GM18517 (cell line): ENCODE measurements around the gene DNAH14.
"Not testable (repeated sequence)": the region's sequence is repeated elsewhere in the genome, so short reads cannot be mapped to it uniquely, and the experiment has no call there.

Experiments
- ATAC-seq: cut with Tn5 transposase; IDR thresholded peaks from one replicate; pipeline ENCODE4 v1.9.1; 2021; ENCODE audit warnings: mild to moderate bottlenecking, moderate library complexity; ENCODE audit not compliant: unreplicated experiment

Gene DNAH14

GRCh38 chr1:225380691-225381090, 451.2 kb downstream of the DNAH14 start:
- ATAC-seq = no peak

DNA sequence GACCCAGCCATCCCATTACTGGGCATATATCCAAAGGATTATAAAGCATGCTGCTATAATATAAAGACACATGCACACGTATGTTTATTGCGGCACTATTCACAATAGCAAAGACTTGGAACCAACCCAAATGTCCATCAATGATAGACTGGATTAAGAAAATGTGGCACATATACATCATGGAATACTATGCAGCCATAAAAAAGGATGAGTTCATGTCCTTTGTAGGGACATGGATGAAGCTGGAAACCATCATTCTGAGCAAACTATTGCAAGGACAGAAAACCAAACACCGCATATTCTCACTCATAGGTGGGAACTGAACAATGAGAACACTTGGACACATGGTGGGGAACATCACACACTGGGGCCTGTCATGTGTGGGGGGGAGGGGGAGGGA, 457.4 kb downstream of the DNAH14 start:
- ATAC-seq = not testable (repeated sequence)

DNA sequence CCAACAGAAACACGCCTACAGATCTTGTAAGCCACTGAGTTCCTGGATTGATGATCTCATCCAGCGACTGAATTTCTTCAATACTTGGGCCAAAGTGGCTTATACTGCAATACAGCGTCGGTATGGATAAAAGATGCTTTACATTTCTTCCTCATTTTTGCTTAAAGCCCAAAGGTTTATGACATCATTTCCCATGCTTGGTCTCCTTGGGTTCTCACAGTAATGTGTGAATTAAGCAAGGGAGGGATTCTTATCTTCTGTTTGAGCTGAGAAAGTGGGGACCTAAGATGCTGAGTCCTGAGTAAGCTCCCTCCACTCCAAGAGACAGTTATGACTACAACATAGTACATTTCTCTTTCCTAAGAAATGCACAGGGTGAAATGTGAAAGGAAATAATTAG, 458.9 kb downstream of the DNAH14 start:
- no peak for ATAC-seq

GRCh38 chr1:225389843-225390242, 460.4 kb downstream of the DNAH14 start:
- no peak for ATAC-seq

DNA sequence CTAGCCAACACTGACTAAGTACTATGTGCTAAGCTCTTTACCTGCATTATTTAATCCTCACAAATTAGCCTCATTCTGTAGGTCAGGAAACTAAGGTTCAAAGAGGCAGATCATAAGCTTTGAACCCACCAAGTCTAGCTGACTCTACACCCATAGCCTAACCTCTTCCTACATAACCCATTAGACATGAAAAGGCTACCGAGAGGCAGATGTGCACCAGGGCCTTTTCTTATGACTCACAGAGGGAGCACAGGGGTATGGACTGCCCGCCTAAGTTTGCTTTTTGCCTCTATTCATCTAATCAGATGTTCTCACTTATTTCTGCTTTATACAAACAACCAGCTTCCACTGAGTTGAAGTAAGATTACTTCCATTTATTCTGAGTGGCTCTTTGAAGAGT, 466.9 kb downstream of the DNAH14 start:
- no peak for ATAC-seq

DNA sequence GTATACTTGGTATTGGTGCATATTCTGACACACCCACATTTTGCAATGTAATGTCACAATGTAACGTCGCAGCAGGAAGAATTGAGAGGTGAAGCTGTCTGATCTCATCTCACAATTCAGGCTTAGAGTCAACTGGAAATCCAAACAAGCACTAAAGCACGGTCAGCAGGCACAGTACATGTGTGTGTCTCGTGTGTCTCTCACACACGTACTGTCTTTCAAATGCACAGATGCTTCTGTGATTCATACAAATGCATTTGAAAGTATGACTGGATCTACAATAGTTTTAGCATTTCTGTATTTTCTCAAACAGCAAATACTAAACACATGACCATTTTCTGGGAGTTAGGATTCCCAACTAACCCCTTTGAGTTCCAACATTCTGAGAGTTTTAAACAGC, 471.5 kb downstream of the DNAH14 start:
- no peak for ATAC-seq

GRCh38 chr1:225406976-225407725, 477.7 kb downstream of the DNAH14 start:
- ATAC-seq = no peak

- no peak for ATAC-seq
These were observed 478.3 kb downstream of the DNAH14 start for GRCh38 chr1:225407755-225408154.

- no peak for ATAC-seq
These were observed 478.8 kb downstream of the DNAH14 start for GRCh38 chr1:225408249-225408648.

DNA sequence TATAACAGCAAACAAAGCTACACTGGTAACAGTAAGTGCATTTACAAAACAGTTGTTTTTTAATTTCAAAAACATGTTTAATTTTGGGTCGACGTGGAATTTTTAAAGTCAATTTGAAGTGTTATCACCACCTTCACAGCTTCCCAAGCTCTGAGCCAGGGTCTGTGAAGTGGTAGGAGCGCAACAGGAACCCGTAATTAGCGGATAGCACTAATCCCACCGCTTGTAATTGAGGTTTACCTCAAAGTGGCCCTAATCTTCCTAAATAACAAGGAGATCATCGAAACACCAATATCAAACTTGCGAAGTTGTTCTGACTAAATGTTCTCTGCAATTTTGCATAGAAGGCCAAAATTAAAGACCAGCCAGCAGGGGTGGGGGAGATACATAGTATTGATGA, 479.6 kb downstream of the DNAH14 start:
- no peak for ATAC-seq

DNA sequence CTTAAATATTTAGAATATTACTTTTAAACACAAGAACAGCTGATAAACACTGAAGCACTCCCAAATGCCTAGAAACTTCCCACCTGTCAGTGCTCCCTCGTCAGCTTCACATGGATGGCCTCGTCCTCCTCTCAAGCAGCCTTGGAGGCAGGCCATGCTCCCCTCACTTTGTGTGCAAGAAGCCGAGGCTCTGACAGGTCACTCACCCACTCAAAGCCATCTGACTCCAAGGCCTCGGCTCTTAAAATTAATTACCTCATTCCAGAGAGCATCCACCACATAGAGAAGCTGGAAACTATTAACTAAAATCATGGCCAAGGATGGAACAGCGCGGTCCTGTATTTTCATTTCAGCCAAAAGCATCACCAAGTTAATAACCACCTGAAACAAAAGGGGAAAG, 480.6 kb downstream of the DNAH14 start:
- ATAC-seq = no peak

DNA sequence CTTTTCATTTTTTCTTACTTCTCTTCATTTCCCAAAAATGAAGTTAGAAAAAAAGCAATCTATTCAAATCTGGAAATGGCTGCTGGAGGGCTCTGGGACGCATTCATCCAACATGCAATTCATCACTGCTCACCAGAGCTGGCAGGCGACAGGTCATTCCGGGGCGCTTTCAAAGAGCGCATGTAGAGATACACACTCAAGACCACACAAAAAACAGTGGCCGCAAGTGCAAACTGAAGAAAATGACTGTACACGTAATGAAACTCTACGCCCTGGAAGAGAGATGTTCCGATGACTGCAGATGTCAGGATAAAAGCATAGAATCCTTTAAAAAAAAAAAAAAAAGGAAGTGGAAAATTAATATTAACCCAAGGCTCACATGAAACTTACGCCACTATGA, 482.8 kb downstream of the DNAH14 start:
- ATAC-seq = no peak

- no peak for ATAC-seq
These were observed 483.4 kb downstream of the DNAH14 start for GRCh38 chr1:225412803-225413351.

DNA sequence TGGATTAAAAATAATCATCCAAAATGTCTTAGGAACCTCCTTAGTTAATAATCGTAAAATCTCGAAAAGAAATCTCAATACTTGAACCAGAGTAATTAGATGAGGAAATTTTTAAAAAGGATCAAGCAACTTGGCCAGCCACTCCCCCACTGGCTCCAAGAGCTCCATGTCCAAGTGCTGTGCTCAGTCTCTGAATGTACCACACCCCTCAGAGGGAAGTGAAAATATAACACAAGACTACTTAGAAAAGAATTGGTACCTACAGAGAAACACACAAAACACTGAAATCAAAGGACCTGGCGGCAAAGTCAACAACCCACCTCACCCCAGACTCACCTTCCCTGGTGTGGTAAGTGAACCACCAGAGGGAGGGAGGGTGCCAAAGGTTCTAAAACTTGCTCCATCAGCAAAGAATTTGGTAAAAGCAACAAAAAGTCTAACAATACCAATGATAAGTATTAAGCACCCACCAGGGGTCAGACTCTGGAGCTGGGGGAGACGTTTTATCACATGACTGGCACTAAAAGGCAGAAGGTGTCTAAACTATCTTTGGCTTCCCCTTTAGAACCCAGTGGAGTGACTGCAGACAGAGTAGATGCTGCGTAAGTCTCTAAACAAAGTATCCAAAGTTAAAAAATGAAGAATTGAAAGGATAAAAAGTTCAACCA, 484.4 kb downstream of the DNAH14 start:
- ATAC-seq = no peak

DNA sequence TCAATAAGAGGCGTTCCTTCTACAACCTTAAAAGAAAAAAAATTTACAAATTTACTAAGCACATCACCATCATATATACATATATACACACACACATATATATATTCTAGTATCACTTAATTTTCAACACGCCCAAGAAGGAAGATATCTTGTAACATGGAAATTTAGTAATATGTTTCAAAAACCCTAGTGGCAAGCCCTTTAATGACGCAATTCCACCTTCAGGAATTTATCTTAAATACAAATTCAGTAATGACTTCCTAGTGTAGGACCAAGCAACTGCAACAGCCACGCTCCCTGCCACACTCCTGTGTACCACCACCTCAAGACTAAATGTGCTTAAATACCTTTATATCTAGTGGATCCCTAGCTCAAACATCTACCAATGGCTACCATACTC, 485.8 kb downstream of the DNAH14 start:
- ATAC-seq = no peak

DNA sequence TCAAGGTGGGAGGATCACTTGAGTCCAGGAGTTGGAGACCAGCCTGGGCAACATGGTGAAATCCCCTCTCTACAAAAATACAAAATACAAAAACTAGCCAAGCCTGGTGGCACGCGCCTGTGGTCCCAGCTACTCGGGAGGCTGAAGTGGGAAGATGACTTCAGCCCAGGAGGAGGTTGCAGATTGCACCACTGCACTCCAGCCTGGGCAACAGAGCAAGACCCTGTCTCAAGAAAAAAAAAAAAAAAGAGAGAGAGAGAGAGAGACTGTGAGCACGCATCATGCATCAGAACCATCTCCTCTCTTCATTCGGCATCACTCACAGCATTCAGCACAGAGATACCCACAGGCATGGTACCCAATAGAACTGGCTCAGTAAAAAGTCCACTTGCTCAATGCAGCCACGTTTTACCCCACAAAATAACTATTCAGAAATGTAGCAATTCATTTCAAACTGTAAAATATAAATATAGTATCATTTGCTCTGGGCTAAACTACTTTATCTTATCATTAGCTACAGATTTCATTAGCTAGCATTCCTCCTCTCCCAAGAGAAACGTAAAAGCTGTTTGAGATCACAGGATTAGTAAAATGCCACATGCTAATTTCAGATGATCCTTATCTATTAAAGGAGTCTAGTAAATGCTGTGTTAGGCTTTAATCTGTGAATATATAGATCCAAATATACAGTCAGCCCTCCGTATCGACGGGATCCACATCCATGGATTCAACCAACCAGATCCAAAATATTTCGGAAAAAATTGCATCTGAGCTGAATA, 486.7 kb downstream of the DNAH14 start:
- ATAC-seq = no peak

DNA sequence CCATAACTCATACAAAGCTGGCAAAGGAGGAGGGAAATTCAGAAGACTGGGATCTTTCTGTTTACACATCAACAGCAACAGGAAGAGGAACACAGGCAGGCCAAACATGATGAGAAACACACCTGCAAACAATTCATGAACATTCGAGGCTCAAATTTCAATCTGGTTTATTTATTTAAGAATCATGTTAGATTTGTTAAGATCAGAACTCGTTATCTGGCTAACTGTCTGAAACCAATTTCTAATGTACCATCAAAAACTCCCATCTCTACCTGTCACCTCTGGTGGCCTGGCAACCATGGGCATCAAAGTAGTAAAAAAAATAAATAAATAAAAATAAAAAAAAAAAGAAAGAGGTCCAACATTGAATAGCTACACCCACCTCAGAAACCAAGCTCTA, 488.6 kb downstream of the DNAH14 start:
- no peak for ATAC-seq

DNA sequence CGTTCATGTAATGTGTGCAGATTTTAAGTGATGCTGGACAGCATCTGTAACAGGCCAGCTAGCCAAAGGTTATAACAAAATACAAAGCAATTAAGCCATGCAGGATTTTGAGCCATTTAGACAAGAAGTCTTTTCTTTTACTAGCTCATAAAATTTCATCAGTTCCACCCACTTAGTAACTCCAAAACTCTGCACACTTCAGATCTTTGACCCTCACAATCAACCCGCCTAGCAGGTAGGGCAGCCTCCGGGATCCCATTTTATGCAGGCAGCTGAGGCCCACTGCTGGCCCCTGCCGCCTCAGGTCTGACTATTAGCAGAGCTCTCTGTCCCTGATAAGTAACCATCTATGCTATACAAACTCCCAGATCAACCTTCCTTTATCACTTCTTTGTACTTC, 489.1 kb downstream of the DNAH14 start:
- ATAC-seq = no peak

DNA sequence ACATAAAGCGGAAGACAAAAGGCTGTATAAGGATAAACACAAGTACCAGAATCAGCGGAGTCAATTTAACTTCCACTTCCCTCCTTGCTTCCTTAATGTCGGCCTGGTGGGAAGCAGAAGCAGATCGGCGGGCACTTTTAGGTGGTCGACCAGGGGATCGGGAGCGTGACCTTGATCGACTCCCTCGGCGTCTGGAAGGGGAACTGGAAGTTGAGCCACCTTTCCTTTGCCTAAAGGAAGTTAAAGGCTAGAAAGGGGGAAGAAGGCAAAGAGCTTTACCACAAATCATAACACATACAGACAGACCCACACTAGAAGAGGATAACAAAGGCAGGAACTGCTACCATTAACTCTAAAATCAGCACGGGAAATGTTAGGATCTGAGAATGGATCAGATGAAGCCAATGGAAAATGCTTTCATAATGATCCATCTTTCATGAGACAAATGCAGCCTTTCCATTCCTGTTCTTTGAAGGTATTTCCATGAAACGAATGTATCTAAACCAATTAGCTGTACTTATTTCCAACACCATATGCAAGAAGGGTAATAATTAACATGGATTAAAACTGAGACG, 492.6 kb downstream of the DNAH14 start:
- no peak for ATAC-seq

DNA sequence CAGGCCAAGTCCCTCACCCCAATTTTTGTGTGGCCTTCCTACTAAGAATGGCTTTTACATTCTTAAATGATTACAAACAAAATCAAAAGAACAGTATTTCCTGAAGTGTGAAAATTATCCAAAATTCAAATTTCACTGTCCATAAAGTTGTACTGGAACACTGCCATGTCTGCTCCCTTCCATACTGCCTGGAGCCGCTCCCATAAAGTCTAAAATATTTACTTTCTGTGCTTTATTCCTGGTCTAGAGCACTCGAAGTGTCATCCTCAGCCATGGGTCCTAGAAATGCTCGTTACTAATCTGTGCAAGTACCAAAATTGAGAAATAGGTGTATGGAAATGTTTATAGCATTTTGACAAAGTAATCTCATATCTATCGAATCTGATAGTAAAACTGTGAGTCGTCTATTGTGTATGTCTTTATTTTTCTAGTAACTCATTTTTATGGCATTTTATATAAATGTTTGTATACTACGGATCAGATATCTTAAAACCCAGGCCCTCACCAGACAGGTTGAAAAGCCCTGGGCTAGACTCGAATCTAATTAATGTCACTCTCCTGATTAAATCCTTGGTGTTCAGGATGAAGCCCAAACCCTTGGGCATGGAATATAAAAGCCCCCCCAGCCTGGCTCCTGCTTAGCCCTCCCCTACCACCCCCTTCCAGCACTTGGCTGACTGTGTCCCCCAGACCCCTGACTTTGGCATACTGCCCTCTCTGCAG, 493.5 kb downstream of the DNAH14 start:
- no peak for ATAC-seq

DNA sequence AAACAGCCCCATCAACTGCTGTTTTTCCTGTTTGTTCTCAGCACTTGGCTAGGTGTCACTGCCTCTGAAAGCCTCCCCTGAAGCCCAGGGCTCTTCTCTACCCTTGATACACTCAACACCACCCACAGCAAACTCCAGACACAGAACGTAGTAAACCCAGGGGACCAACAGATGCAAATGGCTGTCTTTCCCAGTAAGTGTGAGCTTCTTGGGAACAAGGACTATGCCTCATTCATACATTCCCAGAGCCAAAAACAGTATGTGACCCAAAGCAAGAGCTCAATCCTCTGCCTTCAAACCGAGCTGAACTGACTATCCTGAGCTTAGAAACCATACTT, 494.0 kb downstream of the DNAH14 start:
- ATAC-seq = no peak
